Endometrium (tissue), 2 donors: ENCODE measurements around the gene POLR1D.
A peak's percentile ranks its signal among the peaks of the same experiment; 100 is the strongest.

Source experiments
- FAIRE-seq: peaks from 2 replicates; lab custom pipeline; 2012; peaks lifted over from hg19 to GRCh38; lab: Jason Lieb, UNC
- donor health status: control.
- donor health status: control.

POLR1D gene, protein sequence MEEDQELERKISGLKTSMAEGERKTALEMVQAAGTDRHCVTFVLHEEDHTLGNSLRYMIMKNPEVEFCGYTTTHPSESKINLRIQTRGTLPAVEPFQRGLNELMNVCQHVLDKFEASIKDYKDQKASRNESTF

DNA sequence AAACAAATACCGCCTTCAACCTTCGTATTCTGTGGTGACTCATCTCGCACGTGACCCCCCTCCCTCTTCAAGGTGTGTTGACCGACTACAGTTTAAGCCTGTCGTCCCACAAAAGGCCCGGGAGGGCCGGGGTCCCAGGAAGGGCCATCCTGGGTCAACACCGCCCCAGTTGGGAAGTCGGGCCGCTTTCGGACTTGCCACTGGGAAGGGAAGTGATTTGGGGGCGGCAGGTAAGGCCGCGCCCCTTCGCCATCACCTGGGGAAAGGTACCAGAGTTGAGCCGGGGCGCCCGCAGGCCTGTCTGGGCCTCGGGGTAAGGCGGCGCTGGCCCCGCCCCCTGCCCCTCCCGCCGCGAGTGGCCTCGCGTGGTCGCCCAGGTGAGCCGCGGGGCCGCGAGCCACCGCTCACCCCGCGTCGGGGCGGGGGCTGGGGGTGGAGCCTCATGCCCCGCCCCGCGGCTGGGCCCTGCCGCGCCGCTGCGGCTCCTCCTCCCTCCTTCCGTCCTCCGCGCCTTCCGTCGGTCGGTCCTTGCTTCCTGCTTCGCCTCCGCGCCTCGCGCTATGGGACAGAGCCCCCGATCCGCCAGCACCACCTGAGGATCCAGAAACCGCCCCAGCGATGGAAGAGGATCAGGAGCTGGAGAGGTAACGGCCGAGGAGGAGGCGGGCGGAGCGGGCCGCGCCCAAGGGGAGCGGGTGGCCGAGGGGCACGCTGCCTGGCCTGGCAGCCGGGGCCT lies at the start of gene POLR1D:
TSS of gene POLR1D (plus strand) at position 527 of the 736 bp plus-strand sequence. CDS start at position 619, 92 bp downstream.
- FAIRE-seq: no peak

DNA sequence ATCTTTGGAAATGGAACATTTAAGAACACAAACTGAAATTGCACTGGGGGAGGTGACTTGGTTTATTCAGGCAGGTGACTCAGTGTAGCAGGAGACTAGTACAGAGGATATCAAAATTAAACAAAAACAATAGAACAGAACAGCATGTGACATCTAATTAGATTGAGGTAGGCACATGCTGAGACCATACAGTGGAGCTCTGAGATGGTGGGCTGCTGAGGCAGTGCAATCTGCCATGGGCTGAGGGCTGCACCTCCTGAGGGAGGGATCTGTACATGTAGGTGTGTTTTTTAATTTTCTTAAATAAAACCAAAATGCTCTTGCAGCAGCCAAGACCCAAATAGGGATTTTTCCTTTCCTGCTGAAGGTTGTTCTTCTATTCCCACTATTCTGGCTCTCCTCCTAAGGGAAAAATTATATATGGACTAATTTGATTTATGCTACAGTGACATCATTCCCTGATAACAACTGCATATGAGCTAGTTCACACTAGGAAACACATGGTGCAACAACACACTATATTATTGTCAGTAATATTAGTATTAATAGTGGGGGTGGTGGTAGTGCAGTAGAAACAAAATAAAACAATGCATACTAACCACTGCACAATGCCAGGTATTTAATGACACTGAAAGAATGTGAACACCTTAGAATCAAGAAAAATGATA lies 49.3 kb upstream of the POLR1D start:
- FAIRE-seq: no peak

DNA sequence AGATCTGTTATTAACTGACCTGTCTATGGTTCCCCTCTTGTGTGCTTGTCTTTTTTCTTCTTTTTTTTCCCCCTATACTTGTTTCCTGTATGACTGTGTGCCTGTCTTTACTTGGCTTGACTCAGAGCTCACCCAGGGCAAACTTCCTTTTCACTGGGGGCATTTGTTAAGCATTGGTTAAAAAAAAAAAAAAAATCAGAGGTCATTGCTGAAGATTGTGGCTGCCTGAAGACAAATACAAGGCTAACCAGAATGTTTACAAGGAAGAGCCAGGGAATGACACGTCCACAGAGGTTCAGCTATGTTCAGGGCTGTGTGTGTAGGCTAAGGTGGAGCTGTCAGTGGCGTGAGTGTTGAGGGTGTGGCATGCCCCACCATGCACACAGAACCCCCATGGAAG lies 48.4 kb upstream of the POLR1D start:
- no peak for FAIRE-seq

- FAIRE-seq: no peak
These were observed 47.0 kb upstream of the POLR1D start for GRCh38 chr13:27574661-27575060.

GRCh38 chr13:27578121-27579030 lies 43.3 kb upstream of the POLR1D start:
- FAIRE-seq: no peak

GRCh38 chr13:27583645-27584044 lies 38.0 kb upstream of the POLR1D start:
- no peak for FAIRE-seq

DNA sequence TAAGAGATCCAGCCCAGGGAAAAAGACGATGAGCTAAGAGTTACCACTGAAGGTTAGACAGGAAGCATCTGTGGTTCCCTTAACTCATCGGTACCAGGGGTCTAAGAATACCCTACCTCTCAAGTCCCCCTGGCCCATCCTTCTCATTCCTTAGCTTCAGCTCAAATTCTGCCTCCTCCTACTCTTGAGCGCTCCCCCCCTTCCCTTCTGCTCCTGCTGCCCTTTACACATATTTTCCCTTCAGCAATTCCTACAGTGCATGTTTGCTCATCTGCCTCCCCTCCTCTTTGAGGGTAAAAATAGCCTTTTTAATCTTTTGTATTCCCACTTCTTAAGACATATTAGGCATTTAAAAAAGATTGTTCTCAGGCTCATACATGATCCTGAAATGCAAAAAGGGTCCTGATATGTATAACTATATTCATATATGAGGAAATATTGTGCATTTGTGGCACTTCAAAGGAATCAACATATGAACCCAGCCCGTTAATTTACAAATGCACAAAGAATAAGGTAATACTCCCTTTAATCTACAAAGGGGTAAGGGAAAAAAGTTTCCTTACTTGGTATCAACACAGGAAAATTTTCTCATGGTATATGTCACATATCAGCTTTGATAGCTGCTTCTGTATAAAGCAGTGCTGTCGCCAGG lies 34.5 kb upstream of the POLR1D start:
- FAIRE-seq: no peak

DNA sequence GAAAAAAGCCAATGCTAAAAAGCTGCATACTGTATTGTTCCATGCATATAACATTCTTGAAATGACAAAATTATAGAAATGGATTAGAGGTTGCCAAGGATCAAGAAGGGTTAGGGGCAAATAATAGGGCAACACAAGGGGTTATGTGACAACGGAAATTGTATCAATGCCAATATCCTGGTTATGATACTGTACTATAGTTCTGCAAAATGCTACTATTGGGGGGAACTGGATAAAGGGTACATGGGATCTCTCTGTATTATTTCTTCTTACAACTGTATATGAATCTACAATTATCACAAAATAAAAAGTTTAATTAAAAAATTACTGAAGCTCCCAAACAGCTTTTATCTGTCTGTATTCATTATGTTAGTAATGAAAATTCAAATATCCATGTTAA lies 33.3 kb upstream of the POLR1D start:
- peak; percentile 18 for FAIRE-seq

DNA sequence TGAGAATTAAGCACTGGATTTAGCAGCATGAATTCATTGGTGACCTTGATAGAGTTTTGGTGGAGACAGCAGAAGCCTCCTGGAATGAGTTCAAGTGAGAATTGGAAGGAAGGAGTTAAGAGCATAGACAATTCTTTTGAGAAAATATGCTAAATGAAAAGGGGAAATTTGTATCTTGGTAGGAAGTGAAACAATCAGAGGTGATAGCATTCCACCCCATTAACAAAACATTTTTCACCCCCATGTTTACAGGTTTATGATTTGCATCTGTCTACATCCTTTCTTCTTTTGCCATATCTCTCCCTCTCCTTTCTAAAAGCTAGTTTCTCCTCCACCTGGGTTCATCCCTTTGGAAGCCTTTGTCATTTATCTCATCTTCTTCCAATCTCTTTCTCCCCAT lies 28.8 kb upstream of the POLR1D start:
- FAIRE-seq: no peak

- FAIRE-seq: no peak
These were observed 28.4 kb upstream of the POLR1D start for GRCh38 chr13:27593267-27593666.

DNA sequence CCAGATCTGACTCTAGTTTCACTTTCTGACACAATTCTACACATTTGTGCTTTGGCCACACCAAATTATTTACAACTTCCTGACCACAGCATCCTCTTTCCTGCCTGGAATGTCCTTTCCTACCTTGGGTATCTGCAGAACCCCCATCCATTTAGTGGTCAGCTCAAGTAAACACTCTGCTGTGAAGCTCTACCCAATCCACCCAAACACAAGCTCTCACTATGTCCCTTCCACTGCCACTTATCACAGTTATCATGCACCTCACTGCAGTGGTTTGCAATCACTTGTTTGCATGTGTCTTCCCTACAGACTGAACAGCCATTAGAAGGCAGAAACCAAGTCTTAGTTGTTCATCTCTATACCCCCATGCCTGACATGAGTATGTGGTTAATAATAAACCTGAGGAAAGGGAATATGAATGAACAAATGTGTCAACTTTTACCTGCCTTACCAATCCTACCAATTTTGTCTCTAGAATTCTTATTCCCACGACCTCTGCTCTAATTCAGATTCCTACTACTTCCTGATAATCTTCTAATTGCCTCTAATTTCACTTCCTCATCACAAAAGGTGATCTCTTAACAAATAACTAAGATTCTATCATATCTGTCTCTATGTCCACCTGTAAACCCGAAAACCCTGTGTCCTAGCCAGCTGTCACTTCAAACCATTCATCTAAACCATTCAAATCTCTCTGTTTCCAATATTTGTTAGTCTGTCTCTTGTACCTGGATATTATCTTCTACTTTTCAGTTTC lies 26.5 kb upstream of the POLR1D start:
- FAIRE-seq: no peak

DNA sequence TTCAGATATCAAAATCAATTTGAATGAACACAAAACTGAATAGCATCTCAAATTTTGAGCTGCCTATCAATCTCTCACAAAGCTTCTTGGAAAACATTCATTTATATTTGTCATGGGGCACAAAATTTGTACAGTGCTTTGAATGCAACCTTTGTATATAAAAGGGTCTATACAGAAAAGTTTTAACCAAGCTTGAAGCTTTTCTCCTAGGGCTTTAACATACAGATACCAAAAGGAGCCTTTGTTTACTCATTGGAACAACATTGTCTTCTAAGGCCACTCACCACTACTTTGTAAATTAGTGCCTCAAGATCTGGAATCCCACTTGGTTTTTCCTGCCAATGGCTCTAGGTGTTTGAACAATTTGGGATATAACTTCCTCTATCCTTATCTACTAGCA lies 22.6 kb upstream of the POLR1D start:
- no peak for FAIRE-seq

GRCh38 chr13:27599845-27600553 lies 21.7 kb upstream of the POLR1D start:
- FAIRE-seq: no peak

- FAIRE-seq: no peak
These were observed 21.0 kb upstream of the POLR1D start for GRCh38 chr13:27600711-27601110.

GRCh38 chr13:27601208-27601607 lies 20.5 kb upstream of the POLR1D start:
- FAIRE-seq: no peak

- no peak for FAIRE-seq
These were observed 19.9 kb upstream of the POLR1D start for GRCh38 chr13:27601803-27602202.

DNA sequence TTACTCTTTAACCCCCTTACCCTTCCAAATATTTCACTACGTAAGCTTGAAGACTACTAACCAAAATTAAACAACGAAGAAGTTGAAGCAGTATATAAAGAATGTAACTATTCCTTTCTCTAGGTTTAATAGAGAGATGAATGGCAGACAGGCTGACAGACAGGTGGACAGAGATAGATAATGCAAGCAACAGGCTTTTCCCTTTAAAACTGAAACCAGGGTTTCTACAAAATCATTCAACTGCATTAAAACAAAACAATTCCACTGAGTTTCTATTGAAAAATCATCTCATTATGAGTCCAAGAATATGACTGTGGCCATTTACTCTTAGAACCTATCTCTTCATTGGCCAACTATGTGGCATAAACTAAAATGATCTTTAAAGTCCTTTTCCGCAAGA lies 16.6 kb upstream of the POLR1D start:
- FAIRE-seq: no peak

GRCh38 chr13:27605610-27606200 lies 16.0 kb upstream of the POLR1D start:
- FAIRE-seq: no peak

GRCh38 chr13:27607125-27607524 lies 14.6 kb upstream of the POLR1D start:
- FAIRE-seq: peak; percentile 29

DNA sequence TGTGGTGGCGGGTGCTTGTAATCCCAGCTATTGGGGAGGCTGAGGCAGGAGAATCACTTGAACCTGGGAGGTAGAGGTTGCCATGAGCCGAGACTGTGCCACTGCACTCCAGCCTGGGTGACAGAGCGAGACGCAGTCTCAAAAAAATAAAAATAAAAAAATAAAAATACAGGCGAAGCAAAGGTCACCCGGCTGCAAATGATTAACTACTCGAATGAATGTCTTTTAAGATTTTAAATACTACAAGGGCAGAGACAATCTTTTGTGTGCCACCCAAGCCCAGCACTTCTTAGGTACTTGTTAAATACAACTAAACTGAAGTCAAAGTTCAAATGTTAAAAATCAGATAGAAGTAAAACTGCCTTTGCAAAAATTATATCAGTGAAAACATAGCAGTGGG lies 8.1 kb upstream of the POLR1D start:
- no peak for FAIRE-seq
